Ovary (tissue), 9 donors: ENCODE measurements around the gene RALGPS1. TPM values are rescaled to one million over a fixed set of nuclear protein-coding genes. Genes with fewer than 3 reads are reported as not detected.

Experiments
- DNase-seq, 5 donors: peaks; one replicate each; pipeline ENCODE4 v3.0.0-alpha.2; 2019 to 2020
- H3K27ac ChIP-seq, 2 donors: fragments of 200-600 bp; one replicate each; pipeline versions ENCODE4 v1.5.1 to v1.8.0; 2019 to 2022
- H3K27me3 ChIP-seq: fragments of 200-600 bp; one replicate; pipeline ENCODE4 v1.8.0; 2022
- H3K36me3 ChIP-seq: fragments of 200-600 bp; sonication (generic); one replicate; pipeline ENCODE4 v1.5.1; 2019
- H3K4me1 ChIP-seq: one replicate; pipeline ENCODE4 v1.8.1; 2013; ENCODE audit warnings: mild to moderate bottlenecking, moderate library complexity; ENCODE audit not compliant: insufficient read depth
- H3K4me3 ChIP-seq: fragments of 200-600 bp; sonication (generic); one replicate; pipeline ENCODE4 v1.5.1; 2017
- H3K9me3 ChIP-seq, 2 donors: fragments of 200-600 bp in 1 of 2; sonication (generic) in 1 of 2; one replicate each; pipeline versions ENCODE4 v1.5.1 to v1.8.1; 2013 to 2019; ENCODE audit warnings: mild to moderate bottlenecking in 1 of 2, moderate library complexity in 1 of 2
- EP300 ChIP-seq: sonication (generic); formaldehyde crosslinking; IDR thresholded peaks from one replicate; pipeline ENCODE4 v1.6.1; 2017; ENCODE audit warnings: antibody characterized with exemption
- POLR2A ChIP-seq: fragments of 450-650 bp; IDR thresholded peaks from one replicate; pipeline ENCODE4 v1.6.1; 2017; ENCODE audit warnings: antibody characterized with exemption, mild to moderate bottlenecking, moderate library complexity
- WGBS, 3 donors: extraction: QIAGEN DNeasy Blood & Tissue Kit in 1 of 3; methylation state at CpG; one replicate each; pipeline versions ENCODE4 v1.1.5 to v1.1.7; 2013 to 2017; 5-methylcytosine and 5-hydroxymethylcytosine counted together
- intact Hi-C, 4 donors: fragments of 100-400 bp; cut with DNase I; formaldehyde crosslinking; loops; one replicate each; pipeline versions ENCODE4 v1.11.0 to v1.15.1; 2022 to 2023
- polyA plus RNA-seq, 2 donors: library from polyadenylated mRNA; stranded (reverse); fragments of 200-250 nt in 1 of 2; fragments of 350-450 nt in 1 of 2; fragmentation: Illumina TruSeq in 1 of 2; extraction: RNeasy Lipid Tissue Mini Kit (QIAGEN cat#74804) in 1 of 2; gene quantifications; one replicate each; pipeline ENCODE4 v1.2.3, GENCODE V29; 2013 to 2014
- total RNA-seq, 7 donors: library from RNA; depleted of rRNA in 2 of 7; stranded (reverse); fragments of >200 nt in 2 of 7; fragmentation: NEBNext Ultra II Directional in 3 of 7; extraction: Animal tissue kit (Norgen Biotek cat#: 25700) in 3 of 7; gene quantifications; one replicate each; pipeline versions ENCODE4 v1.1.0 to v1.2.4, GENCODE V29; 2016 to 2023
- TF ChIP-seq, protein P1 (sequence below), 3 donors: fragments of 450-650 bp in 2 of 3; fragments of 200-600 bp in 1 of 3; IDR thresholded peaks; one replicate each; pipeline versions ENCODE4 v1.5.1 to v1.8.0; 2016 to 2022; ENCODE audit warnings: antibody characterized with exemption in 3 of 3, mild to moderate bottlenecking in 1 of 3
- donor health status: DM: no; HTN: no; CAD: no; lungs with moderate emphysema.
- donor health status: DM: no; HTN: no; CAD: no.
- donor health status: Bipolar disorder and iron deficiency.
- donor health status: DM: yes; HTN: yes; CAD: no.
- donor health status: DM: no; HTN: no; CAD: no.
- donor health status: DM: yes; HTN: yes; CAD: no.

Gene RALGPS1
- total and polyA plus RNA-seq, 9 donors = 2.3 to 13.1 (median 6.9) TPM

DNA sequence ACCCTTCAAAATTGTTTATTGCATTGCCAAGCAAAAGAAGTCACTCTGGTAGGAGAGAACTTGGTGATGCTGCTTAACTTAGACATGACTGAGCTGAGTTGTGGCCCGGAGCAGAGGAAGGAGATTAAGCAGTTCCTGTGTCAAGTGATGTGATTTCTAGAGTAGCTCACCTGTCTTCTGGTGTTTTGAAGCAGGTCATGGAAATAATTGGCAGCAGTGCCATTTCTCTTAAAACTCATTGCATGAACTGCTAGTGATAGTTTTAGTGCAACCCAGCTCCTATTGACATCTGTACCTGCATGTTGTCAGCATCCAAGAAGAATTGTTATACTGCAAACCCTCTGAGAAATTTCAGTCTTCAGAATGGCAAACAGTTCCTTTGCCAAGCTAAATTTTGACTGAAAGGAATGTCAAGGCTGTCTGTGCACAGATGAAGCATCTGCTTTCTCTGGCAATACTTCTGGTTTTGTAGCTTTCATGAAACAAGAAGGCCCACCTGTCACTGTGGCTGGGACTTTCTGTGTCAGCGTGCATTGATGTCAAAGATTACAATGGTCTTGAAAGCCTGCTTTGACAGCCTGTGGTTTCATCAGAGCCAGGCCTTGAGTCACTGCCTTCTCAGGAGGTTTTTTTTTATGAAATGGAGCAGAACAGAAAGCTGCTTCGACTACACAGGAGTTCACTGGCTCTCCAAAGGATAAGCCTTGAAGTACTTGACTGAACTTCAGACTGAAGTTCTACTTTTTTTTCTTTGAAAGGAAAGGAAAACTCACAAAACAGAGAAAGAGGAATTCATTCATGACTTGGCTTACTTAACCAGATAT lies 90.6 kb downstream of the RALGPS1 start:
- 21 to 47% (median 26%) methylated on average over 3 of the region's 3 CpGs for WGBS, 3 donors
- intact Hi-C loops = no loop called here
- Histone ChIP-seq H3K4me3 (no peak overlapping the region), H3K27me3 (no peaks in the 10 kb centered on the region), H3K36me3 (no peaks in the 10 kb centered on the region), H3K4me1 (peaks cover 13% of the 10 kb centered on the region), H3K27ac (peak overlapping the region in 1 of 2 donors; percentile 26), H3K9me3 (no peaks in the 10 kb centered on the region)
- no peak for DNase-seq
- no peak for TF ChIP-seq POLR2A
- TF ChIP-seq, protein P1, sequence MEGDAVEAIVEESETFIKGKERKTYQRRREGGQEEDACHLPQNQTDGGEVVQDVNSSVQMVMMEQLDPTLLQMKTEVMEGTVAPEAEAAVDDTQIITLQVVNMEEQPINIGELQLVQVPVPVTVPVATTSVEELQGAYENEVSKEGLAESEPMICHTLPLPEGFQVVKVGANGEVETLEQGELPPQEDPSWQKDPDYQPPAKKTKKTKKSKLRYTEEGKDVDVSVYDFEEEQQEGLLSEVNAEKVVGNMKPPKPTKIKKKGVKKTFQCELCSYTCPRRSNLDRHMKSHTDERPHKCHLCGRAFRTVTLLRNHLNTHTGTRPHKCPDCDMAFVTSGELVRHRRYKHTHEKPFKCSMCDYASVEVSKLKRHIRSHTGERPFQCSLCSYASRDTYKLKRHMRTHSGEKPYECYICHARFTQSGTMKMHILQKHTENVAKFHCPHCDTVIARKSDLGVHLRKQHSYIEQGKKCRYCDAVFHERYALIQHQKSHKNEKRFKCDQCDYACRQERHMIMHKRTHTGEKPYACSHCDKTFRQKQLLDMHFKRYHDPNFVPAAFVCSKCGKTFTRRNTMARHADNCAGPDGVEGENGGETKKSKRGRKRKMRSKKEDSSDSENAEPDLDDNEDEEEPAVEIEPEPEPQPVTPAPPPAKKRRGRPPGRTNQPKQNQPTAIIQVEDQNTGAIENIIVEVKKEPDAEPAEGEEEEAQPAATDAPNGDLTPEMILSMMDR (IDR thresholded peaks at IDR 0.05) = no peak
- no peak for TF ChIP-seq EP300

DNA sequence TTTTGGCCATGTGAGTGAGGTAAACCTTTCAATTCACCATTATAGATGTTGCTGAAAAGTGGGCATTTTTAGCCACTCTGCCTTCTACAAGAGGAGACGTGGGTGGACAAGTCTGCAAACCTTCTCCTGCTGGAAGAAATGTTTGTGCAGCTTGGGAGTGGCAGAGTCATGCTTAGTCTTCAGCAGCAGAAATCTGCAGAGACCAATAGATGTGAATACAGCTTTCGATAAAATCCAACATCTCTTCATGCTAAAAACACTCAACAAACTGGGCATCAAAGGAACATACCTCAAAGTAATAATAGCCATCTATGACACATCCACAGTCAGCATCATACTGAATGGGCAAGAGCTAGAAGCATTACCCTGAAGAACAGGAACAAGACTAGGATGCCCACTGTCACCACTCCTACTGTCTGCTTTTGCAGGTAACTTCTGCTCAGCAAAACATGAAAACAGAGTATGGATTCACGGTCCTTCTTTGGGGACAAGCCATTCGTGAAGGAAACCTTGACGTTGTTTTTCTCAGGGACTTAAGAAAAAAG lies 91.3 kb downstream of the RALGPS1 start:
- WGBS, 3 donors = 87 to 89% (median 88%) methylated on average over 5 of the region's 5 CpGs
- Histone ChIP-seq H3K4me3 (no peak overlapping the region), H3K36me3 (no peaks in the 10 kb centered on the region), H3K27me3 (no peaks in the 10 kb centered on the region), H3K9me3 (no peaks in the 10 kb centered on the region), H3K27ac (peak overlapping the region in 1 of 2 donors; percentile 26), H3K4me1 (peaks cover 13% of the 10 kb centered on the region)
- no peak for DNase-seq
- intact Hi-C loops = no loop called here
- TF ChIP-seq, protein P1 (IDR thresholded peaks at IDR 0.05) = no peak
- no peak for TF ChIP-seq EP300
- TF ChIP-seq POLR2A = no peak

DNA sequence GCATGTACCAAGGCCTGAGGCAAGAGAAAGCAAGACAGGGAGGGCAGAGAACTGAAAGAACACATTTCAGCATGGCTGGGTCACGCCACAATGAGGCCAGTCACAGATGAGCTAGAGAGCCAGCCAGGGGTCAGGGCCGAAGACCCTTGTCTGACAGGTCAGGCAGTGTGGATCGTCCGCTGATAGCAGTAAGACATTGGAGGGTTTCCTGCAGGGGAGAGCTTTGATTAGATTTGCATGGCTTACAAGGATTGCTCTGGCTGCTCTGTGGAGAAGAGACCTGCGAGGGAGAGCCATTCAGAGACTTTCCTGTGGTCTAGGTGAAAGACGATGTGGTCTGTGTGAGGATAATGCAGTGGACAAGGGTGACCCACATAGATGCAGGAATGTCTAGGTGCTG lies 93.1 kb downstream of the RALGPS1 start:
- Histone ChIP-seq H3K4me1 (peaks cover 13% of the 10 kb centered on the region), H3K27me3 (no peaks in the 10 kb centered on the region), H3K27ac (no peak overlapping the region), H3K4me3 (no peak overlapping the region), H3K9me3 (no peaks in the 10 kb centered on the region), H3K36me3 (no peaks in the 10 kb centered on the region)
- DNase-seq = no peak
- intact Hi-C loops = loop anchor here in 1 of 4 donors (1.0 kb wide), 1 partner anchor 22 kb away; no protein-coding TSS in a partner anchor
- WGBS, 3 donors = 87 to 91% (median 91%) methylated on average over 6 of the region's 6 CpGs
- TF ChIP-seq, protein P1 (IDR thresholded peaks at IDR 0.05) = no peak
- TF ChIP-seq EP300 = no peak
- TF ChIP-seq POLR2A = no peak

DNA sequence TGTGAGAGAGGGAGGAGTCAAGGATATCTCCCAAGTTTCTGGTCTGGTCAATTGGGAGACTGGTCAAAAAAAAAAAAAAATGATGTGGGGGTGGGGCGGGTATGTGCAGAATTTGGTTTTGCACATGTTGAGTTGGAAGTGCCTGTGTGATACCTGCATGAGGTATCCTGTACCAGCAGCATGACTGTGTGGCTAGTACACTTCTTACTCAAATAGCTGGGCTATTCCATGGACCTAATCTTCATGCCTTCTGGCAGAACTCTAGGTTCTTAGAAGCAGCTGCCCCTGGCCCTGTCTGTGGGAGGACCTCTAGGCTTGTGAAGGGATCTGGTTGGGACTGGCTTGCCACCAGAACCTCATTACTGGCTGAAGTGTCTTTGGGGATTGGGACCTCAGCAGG lies 93.5 kb downstream of the RALGPS1 start:
- no peaks in the 10 kb centered on the region for H3K36me3 ChIP-seq
- H3K9me3 ChIP-seq = no peaks in the 10 kb centered on the region
- H3K4me3 ChIP-seq = no peak overlapping the region
- no peak overlapping the region for H3K27ac ChIP-seq
- intact Hi-C loops = loop anchor here in 1 of 4 donors (1.0 kb wide), 1 partner anchor 21 kb away; no protein-coding TSS in a partner anchor
- DNase-seq = no peak
- TF ChIP-seq POLR2A (no peak), EP300 (no peak)
- TF ChIP-seq, protein P1 (IDR thresholded peaks at IDR 0.05) = no peak
- 83 to 100% (median 97%) methylated on average over 1 of the region's 1 CpG for WGBS, 3 donors
- H3K4me1 ChIP-seq = peaks cover 13% of the 10 kb centered on the region
- H3K27me3 ChIP-seq = no peaks in the 10 kb centered on the region
